Stimulated activated CD8-positive, alpha-beta memory T cell treated with anti-CD3 and anti-CD28 coated beads, Interleukin-7, amount 100 ng/mL, for 48 hours (primary cell): Measurements from ENCODE around the gene ACSS2.
A peak's percentile ranks its signal among the peaks of the same experiment; 100 is the strongest.
"Not testable (repeated sequence)": the region's sequence is repeated elsewhere in the genome, so short reads cannot be mapped to it uniquely, and the experiment has no call there.

Experiments used
- DNase-seq, 2 donors: peaks; one replicate each; pipeline ENCODE4 v3.0.0-alpha.2; 2020; ENCODE audit warnings: low read depth in 1 of 2; ENCODE audit errors: extremely low read depth in 1 of 2

The ACSS2 gene

GRCh38 chr20:34873583-34874093, 2.8 kb upstream of the ACSS2 start:
- no peak for DNase-seq

- peak; percentile 18 to 54 for DNase-seq
Measured at GRCh38 chr20:34874094-34874654, 2.2 kb upstream of the ACSS2 start.

- no peak for DNase-seq
Measured at GRCh38 chr20:34875642-34876405, 588 bp upstream of the ACSS2 start.

DNA sequence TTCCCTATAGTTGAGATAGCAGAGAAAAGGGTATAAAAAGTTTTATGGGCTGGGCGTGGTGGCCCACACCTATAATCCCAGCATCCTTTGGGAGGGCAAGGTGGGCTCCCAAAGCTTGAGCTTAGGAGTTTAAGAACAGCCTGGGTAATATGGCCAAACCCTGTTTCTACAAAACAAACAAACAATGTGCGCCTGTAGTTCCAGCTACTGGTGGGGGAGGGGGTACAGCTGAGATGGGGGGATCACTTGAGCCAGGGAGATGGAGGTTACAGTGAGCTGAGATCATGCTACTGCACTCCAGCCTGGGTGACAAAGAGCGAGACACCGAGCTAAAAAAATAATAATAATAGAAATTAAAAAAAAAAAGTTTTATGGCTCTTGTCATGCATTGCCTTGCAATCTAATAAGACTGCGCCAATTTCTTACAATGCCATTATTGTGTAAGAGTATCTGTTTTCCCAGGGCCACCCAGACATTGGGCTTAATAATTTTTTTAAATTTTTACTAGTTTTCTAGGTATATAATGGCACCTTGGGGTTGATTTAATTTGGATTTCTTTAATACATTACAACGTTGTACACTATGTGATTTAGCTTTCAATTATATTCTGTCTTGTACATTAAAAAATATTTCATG, 3.9 kb downstream of the ACSS2 start:
- no peak for DNase-seq

DNA sequence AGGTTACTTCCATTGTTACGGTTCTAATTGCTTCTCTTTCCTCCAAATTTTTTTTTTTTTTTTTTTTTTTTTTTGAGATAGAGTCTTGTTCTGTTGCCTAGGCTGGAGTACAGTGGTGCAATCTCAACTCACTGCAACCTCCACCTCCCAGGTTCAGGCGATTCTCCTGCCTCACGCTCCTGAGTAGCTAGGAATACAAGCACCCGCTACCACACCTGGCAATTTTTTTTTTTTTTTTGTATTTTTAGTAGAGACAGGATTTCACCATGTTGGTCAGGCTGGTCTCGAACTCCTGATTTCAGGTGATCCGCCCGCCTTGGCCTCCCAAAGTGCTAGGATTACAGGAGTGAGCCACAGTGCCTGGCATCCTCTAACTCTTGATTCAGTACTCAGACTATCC, 4.6 kb downstream of the ACSS2 start:
- DNase-seq = not testable (repeated sequence)

DNA sequence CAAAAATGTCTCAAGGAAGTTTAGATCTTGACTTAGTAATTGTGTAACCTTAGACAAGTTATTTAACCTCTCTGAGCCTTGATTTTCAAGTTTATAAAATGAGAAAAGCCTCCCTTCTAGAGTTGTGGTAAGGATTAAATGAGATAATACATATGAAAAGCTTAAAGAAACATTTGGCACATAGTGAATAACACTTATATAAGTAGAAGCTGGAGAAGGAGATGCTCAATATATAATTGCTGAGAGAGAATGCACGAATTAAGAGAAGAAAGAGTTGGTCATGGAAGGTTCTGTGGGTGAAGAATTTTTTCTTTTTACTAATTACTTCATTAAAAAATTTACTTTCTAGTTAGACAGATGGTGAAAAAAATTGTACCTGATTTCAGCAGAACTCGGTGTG, 5.3 kb downstream of the ACSS2 start:
- DNase-seq = no peak

GRCh38 chr20:34883087-34883688, 6.8 kb downstream of the ACSS2 start:
- no peak for DNase-seq

GRCh38 chr20:34883809-34884208, 7.4 kb downstream of the ACSS2 start:
- DNase-seq = no peak

GRCh38 chr20:34884260-34884659, 7.8 kb downstream of the ACSS2 start:
- DNase-seq = no peak

DNA sequence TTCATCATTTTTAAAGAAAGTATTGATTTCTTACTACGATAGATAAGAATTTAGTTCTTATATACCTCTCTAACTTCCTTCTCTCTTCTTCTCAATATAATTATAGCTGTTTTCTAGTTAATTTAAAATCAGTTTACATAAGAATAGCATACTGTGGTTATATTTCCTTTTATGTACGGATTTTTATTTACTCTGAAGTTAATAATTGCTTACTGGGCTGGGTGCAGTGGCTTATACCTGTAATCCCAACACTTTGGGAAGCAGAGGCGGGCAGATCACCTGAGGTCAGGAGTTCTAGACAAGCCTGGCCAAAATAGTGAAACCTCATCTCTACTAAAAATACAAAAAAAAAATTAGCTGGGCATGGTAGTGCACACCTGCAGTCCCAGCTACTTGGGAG, 9.7 kb downstream of the ACSS2 start:
- DNase-seq = no peak

GRCh38 chr20:34887023-34887422, 10.6 kb downstream of the ACSS2 start:
- no peak for DNase-seq

DNA sequence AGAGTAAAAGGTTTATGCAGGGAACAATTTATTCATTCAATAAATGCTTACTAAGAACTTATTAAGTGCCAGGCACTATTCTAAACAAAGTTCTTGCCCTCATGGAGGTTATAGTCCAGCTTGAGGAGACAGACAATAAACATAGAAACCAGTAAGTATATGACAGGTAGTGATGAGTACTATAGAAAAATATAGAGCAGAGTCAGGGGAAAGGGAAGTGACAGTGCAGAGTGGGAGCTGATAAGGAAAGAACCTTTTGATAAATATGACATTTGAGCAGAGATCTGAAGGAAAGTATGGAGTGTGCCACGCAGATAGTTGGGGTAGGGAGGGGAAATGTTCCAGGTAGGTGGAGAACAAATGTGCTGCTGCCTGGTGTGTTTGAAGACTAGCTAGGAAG, 12.1 kb downstream of the ACSS2 start:
- DNase-seq = no peak

- DNase-seq = peak in 1 of 2 donors; percentile 40
Measured at GRCh38 chr20:34891166-34892062, 15.0 kb downstream of the ACSS2 start.

GRCh38 chr20:34892671-34893070, 16.3 kb downstream of the ACSS2 start:
- DNase-seq = no peak

DNA sequence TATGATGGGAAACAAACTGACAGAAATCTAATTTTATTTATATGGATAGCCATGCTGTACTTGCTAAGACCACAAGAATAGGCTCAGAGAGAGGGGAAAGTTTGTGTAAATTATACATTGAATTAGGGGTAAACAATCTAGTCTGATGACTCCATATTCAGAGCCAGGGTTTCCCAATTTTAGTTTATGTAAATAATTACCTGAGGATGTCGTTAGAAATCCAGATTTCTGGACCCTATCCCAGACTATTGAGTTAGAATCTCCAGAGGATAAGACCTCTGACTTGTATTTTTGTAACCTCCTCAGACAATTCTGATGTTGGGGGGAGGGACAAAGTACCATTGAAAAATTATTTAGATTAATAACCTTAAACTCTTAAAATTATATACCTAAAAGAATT, 18.3 kb downstream of the ACSS2 start:
- DNase-seq = no peak

GRCh38 chr20:34895465-34895864, 19.1 kb downstream of the ACSS2 start:
- DNase-seq = no peak

DNA sequence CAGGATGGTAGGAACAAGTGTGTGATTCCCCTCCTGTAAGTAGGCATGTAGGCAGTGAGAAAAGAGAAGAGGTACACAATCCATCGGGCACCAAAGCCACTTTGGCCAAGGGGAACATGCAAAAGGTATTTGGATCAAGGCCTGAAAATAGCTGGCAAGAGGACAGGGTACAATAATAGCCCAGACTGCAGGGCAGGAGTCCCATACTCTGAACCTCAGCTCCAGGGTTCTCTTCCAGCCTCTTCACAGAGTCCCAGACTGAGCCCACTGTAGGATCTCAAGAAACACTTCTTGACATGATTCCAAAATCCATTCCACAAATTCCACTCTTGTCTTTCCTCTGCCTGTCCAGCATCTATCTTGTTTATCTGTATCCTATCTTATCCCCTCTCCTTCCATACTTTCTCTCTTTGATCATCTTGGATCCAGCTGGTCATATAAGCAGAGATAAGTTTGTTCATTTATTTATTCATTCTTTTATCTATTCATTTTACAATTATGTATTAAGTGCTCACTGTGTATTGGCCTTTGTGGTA, 19.7 kb downstream of the ACSS2 start:
- no peak for DNase-seq

DNA sequence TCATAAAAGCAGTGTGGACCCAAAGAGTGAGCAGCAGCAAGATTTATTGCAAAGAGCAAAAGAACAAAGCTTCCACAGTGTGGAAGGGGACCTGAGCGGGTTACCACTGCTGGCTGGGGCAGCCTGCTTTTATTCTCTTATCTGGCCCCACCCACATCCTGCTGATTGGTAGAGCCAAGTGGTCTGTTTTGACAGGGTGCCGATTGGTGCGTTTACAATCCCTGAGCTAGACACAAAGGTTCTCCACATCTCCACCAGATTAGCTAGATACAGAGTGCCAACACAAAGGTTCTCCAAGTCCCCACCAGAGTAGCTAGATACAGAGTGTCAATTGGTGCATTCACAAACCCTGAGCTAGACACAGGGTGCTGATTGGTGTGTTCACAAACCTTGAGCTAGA, 21.7 kb downstream of the ACSS2 start:
- DNase-seq = not testable (repeated sequence)

DNA sequence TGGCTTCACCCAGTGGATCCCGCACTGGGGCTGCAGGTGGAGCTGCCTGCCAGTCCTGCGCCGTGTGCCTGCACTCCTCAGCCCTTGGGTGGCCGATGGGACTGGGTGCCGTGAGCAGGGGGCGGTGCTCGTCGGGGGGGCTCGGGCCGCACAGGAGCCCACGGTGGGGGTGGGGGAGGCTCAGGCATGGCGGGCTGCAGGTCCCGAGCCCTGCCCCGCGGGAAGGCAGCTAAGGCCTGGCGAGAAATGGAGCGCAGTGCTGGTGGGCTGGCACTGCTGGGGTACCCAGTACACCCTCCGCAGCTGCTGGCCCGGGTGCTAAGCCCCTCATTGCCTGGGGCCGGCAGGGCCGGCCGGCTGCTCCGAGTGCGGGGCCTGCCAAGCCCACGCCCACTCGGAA, 22.3 kb downstream of the ACSS2 start:
- DNase-seq = not testable (repeated sequence)

DNA sequence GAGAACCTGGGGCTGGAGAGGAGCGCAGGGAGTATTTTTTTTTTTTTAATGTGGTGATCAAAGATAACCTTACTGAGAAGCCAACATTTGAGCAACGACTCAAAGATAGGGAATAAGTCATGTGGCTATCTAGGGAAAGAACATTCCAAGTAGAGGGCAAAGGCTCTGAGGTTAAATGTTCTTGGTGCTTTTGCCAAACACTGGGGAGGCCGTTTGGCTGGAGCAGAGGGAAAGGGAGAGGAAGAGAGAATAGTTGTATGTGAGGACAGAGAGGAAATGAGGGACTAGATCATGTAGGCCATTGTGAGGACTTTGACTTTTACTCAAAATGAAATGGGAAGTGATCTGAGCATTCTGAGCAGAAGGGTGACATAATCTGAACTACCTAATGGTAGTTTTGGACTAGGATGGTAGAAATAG, 27.8 kb downstream of the ACSS2 start:
- no peak for DNase-seq
